Stimulated activated CD8-positive, alpha-beta memory T cell treated with anti-CD3 and anti-CD28 coated beads, Interleukin-7, amount 100 ng/mL, for 4 hours (primary cell): ENCODE results near the gene NOTUM.
A peak's percentile ranks its signal among the peaks of the same experiment; 100 is the strongest.
"Not testable (repeated sequence)": the region's sequence is repeated elsewhere in the genome, so short reads cannot be mapped to it uniquely, and the experiment has no call there.

Source experiments
- DNase-seq, 2 donors: peaks; one replicate each; pipeline ENCODE4 v3.0.0-alpha.2; 2020; ENCODE audit warnings: low read depth in 2 of 2

Gene NOTUM

DNA sequence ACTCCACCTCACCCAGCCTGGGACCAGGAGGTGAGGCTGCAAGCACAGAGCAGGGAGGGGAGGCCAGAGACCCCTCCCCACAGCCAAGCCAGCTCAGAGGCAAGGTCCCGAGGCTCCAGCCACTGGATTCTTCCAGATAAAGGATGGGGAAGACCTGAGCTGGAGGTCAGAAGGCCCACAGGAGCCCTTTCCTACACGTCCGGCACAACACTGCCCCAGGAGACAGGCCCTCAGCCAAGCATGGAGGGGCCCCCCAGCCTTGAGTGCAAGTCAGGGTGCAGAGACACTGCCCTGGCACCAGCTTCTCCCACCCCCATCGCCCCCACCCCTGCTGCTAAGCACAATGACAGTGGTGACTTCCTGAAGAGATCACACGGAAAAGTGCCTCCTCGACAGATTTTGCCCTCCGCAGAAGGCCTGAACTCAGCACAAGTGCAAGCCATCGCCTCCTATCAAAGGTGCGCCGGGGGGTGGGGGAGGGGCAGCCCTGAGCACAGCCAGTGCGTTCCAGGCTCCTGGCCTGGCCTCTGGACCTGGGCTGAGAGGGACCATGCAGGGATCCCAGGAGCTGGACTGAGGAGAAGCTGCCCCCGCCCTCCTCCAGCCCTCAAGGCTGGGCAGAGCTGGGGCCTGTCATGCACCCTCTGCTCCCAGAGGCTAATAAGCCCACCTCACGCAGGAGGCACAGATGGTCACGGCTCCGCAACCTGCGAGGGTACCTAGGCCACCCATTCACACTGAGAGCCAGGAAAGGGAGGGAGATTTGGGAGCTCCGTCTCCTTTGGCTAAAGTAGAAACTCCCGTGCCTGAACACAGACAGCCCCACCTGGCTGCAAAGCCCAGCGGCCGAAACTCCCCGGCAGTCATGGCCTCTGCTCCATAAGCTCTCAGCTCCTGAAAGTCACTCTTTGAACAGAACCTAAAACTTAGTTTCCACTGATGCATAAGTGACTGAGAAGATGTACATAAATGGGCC is 36.1 kb downstream of the NOTUM start:
- no peak for DNase-seq

DNA sequence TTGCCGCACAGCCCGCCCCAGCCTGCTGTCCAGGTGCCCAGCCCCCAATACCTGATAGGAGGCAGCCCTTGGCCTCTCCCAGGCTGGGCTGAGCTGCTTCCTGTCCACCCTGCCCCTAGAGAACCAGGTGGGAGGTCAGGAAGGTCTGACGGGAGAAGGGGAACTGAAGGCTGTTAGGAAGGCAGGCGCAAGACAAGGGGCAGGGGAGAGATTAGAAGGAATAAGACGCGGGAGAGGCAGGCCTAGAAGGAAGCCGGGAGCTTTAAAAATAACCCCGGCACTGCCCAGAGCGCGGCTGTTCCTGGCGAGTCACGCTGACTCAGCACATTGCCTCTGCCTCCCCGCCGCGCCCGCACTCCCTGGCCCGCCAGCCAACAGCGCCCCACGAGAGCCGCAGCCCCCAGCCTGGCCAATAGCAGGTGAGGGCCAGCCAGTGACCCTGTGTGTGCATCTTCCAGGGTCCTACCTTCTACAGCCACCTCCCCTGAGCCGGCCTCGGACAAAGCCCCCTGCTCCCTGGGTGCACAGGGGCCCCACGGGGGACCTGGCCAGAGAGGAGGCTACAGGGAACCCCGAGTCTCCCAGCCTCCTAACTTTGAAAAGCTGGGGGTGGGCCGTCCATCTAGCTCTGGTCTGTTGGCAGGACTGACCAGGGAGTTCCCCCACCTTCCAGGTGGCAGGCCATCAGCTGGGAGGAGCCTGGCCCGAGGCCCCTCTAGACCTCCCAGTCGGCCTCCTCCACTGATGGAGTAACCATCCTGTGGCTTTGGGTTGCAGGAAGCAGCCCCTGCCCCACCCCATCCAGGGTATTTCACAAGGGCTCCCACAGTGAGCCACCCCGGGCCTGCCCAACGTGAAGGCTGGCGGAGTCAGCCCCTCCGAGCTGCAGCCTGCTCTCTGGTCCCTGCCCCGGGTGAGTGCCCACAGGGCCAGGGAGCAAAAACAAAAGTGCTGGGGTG is 37.4 kb downstream of the NOTUM start:
- DNase-seq = no peak

DNA sequence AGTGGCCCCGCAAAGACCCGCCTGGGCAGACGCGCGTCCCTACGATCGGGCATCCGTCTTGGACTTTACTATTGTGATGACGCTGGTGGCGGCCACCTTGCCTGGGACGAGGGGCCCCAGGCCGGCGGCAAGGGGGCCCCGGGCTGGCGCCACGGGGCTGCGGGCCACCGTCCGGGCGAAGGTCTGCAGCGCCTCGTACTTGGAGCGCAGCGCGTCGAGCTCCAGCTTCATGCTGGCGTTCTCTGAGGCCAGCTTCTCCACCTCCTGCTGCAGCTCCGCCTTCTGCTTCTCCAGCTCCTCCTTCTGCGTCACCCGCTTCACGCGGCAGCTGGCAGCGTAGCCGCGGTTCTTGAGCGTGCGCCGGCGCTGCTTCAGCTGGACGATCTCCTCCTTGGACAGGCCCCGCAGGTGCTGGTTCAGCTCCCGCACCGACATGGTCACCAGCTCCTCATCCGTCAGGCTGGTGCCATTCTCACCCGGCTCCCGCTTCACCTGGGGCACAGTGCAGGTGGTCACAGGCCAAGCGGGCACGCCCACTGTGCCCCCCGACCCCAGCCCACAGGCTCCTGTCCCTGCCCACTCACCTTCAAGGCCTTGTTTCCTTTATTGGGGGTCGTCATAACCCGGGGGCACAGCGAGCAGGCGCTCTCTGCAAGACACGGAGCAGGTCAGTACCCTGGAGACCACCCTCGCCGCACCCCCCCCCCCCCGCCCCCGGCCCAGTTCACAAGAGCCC is 38.3 kb downstream of the NOTUM start:
- no peak for DNase-seq

DNA sequence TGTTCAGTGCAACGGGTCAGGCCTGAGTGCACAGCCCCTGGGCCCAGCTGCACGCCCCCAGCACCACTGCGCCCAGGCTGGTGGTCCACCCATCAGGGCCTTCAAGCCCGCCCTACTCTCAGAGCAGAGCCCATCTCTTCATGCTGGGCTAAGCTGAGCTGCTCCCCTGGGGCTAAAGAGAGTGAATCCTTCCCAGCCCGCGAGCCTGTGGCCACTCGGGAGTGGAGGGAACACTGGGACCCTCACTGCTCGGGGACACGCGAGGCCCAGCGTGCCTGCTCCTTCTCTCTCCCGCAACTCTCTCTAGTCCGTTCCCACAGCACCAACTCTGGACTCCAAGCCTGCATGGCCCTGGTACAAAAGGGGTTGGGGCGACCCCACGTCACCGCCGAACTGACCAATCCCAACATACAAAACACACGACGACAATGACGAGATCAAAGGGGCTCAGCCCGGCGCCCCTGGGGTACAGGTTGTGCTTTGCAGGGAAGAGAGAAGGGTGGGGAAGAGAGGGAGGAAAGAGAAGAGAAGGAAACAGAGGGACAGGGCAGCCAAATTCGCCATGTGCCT is 38.9 kb downstream of the NOTUM start:
- DNase-seq = no peak

DNA sequence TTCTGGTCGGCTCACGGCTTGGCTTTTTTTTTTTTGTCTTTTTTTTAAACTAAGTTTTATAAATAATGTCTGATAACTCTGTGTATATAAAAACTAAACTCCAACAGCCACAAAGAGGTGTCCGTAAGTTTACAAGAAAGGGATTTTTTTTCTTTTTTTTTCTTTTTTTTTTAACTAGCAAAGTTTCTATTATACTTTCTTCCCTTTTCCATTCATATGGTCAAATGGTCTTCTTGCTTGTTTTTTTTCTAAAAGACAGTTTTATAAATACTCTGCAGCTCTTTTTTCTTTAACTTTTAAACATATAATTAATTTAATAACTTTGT is 39.5 kb downstream of the NOTUM start:
- no peak for DNase-seq

DNA sequence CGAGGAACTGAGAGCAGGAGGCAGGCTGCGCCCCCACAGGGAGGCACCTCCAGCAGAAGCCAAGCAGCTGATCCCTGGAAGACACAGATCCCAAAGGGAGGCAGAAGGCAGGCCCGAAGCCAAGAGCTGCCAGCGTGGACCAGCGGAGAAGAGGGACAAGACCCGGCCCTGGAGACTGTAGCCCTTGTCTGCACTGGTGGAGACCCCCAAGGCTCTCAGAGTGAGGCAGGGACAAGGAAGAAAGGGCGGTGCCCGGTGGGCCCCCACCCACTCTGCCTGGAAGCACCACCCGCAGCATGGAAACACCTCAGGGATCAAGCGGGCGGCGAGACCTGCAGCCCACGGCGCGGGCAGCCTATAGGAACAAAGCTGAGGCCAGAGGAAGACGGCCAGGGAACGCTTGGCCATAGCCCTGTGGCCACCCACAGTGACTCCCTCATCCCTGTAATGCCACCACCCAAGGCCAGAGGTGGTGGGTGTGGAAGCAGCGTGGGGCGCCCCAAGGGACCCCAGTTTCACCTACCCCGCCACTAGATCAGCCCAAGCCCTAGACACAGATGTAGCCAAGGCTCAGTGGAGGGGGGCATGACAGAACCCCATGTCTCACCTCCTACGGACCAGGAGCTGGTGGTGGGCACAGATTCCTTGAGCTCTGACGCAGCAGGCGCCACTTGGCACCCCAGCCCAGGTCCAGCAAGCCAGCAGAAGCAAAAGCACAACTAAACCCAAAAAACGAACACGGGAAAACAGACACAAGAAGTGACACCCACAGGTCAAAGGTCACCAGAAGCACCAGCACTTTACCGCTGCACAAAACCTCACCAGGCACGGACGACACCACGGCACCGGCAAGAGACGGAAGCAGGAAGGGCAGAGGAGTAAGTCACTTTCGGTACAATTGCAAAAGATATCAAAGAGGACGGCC is 40.1 kb downstream of the NOTUM start:
- no peak for DNase-seq

DNA sequence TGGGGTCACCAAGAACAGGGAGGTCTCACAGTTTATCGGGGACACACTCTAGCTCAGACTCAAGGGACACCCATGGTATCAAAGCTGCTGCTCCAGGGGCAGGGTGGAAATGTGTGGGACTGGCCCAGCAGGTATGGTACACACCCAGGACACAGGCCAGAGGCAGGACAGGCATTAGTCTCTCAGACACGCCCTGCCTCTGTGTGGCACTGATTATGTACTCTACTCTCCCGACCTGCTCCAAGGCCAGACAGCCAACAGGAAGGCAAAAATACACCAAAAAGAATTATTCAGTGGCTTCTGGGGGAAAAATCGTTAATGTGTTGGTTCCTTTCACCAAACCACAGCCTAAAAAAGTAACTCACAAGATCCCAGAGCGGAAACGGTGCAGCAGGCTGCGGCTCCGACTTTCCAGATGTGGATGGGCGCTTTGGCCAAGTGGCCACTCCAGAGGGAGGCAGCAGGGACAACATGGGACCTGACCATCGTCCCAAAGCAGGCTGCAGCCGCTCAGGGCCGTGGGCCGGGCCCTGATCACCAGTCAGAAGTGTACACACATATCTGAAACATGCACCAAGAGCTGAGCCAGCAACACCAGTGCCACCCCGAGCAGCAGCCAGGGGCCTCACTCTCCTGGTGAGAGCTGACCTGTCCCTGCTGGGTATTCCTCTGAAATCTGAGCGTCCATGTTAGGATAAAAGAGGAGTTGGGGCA is 42.0 kb downstream of the NOTUM start:
- DNase-seq = no peak

DNA sequence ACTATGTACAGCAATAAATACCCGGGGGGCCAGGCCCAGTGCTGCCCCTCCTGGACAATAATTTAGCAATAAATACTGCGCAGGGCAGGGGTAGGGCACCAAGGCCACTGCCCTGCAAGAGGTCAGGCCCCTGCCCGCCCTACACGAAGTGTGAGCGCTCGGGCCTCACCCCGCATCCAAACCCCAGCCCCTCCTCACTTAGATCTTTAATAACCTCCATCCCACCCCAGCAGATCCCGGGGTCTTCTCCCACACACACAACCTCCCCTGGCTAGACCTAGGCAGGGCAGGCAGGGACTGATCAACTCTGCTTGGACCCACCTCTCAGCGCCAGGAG is 42.7 kb downstream of the NOTUM start:
- DNase-seq = not testable (repeated sequence)

DNA sequence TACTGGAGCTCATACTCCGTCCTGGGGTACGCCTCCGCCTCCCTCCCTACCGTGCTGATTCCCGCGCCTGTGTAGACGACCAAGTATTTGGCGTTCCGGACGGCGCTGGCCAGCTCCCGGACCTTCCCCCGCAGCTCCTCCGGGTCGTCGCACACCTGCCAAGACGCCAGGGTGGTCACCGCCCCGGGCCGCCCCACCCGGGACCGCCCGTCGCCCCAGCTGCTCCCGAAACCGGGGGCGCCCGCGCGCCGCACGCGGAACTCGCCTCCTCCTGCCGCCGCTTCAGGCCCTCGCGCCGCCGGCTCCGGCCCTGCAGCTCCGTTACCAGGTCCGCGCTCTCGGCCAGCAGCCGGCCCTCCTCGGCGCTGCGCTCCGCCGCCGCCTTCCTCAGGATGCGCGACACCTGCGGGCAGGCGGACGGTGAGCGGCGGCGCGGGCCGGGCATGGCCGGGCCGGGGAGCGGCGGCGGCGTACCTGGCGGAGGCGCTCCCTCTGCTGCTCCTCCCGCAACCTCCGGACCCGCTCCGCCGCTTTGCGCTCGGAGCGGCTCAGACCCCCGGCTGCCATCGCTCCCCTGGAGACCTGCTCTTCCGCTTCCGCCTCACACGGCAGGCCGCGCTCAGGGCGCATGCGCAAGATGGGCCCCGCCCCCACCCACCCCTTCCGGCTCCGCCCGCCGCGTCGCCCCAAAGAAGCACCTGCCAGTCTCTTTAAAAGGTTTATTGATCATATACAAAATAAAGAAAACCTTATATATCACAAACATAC is 43.2 kb downstream of the NOTUM start, which contains the start of gene SIRT7:
TSS of gene SIRT7 (minus strand) at position 612 of the 768 bp plus-strand sequence. CDS start at position 567, 45 bp downstream.
- DNase-seq = peak; percentile 51 to 76

DNA sequence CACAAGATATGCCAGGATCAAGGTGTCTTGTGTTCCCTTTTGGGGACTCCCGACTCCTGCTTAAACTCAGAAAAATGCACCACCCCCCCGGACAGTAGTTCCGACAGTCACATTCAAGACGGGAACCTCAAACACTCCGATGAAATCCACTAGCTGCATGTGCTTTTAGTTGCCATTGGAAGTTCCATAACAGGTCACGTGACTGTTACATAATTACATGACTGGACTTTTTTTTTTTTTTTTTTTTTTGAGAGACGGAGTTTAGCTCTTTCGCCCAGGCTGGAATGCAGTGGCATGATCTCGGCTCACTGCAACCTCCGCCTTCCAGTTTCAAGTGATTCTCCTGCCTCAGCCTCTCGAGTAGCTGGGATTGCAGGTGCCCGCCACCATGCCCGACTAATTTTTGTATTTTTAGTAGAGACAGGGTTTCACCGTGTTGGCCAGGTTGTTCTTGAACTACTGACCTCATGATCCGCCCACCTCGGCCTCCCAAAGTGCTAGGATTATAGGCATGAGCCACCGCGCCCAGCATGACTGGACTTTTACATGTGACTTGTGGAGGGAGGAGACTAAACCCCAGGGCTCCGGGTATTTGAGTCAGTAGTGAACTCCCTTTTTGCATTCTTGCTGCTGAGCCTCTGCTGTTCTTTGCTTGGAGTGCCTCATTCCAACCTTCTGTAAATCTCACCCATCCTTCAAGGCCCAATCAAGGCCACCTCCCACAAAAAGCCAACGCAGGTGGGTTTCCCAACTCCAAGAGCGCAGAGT is 44.6 kb downstream of the NOTUM start:
- no peak for DNase-seq

DNA sequence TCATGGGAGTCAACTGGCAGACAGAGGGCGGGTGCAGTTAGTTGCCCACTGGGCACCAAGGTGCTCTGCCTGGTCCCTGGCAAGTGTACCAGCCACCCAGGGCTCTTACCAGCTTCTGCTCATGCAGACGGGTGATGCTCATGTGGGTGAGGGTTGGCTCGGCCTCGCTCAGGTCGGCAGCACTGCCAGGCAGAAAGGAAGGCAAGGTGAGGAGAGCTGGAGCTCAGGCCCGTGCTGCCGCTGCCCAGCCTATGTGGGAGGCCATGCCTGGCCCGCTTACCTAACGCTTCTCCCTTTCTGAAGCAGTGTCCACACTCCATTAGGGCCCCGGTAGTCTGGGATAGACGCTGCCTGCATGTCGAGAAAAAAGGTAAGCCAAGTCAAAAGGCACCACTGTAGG is 45.7 kb downstream of the NOTUM start:
- no peak for DNase-seq

DNA sequence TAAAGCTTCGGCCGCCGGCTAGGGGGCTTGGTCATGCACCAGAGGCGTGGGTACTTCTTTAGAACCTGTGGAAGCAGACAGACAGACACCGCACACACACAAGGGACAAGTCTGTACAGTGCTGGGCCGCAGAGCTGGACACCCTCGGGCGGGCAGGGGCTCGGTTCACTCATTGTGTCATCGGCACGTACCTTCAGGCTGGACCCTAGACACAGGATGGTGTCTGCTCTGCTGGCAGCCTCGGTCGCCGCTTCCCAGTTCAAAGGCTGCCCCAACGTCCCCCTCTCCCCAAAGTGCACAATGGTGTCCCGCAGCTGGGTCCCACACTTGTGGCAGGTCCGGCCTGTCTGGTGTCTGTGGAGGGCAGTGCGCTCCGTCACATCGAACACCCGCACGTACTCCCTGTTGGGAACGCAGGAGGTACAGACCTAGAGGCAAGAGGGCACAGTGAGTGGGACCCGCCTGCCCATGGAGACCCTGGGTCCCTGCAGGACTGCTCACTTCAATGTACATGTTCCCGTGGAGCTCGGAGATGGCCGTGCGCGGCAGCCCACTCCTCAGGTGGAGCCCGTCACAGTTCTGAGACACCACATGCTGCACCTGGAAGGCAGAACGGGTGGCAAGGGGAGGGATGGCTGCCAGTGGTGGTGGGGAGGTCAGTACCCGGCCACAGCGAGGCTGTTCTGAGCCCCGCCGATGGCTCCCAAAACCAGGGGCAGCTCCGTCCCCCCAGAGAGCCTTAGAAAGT is 46.7 kb downstream of the NOTUM start:
- no peak for DNase-seq

DNA sequence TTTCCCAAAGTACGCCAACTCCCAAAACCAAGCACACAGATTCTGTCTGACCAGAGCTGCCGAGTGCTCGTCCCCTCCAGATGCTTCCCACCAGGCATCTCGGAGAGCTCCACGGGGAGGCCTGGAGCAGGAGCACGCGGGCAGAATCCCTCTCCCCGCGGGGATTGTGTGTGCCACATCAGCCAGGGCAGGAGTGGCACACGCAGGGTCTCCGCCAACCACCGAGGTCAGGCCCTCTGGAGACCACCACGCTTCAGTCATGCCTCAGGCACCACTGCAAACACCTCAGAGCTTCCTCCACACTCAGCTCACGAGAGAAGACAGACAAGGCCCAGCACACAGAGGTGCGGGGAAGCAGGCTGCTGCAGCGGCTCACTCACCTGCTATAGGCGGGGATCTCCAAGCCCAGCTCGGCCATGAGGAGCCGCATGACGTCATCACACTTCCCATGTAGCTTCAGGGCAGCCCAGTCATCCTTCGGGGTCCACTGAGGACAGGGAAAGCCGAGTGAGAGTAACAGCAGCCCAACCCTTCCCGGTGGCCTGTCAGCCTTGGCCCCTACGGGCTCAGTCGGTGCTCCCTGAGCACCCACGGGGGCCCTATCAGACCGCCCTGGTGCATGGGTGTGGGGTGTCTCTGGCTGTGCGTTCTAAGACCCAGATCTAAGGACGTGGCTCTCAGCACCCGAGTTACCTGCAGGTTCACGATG is 47.4 kb downstream of the NOTUM start:
- no peak for DNase-seq

DNA sequence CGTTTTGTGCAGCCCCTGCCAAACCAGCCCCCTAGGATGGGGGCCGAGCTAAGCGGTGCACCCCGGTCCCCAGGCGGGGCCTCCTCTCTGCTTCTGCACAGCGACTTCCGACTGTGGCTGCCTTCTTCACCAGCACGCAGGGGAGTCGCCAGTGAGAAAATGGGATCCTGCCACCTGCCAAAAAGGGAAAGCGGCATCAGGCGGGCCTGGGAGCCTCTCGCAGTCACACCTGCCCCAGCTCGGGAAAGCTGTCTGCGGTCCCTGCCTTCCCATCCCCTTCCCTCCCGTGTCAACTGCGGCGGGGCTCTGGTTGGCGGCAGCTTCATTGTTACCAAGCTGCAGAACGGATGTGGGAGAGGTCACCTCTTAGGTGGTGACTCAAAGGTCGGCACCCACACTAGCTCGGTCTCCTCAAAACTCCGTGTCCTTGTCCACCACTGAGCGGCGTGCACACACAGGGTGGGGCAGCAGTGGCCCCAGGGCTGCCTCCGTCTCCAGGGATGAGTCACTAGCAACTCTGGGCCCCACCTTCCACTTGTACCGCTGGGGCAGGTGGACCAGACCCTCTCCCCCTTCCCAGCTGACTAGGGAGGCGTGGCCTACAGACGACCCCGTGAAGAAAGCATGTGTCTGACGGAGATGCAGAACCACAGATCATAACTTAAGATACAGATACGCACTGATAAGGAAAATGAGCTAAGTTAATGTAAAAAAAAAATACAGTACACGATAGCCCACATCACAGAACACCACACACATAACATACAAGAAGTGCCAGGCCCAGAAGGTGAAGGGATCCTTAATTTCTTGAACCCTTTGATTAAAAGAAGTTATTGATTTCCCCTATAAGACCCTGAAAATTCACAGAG is 48.3 kb downstream of the NOTUM start:
- no peak for DNase-seq

DNA sequence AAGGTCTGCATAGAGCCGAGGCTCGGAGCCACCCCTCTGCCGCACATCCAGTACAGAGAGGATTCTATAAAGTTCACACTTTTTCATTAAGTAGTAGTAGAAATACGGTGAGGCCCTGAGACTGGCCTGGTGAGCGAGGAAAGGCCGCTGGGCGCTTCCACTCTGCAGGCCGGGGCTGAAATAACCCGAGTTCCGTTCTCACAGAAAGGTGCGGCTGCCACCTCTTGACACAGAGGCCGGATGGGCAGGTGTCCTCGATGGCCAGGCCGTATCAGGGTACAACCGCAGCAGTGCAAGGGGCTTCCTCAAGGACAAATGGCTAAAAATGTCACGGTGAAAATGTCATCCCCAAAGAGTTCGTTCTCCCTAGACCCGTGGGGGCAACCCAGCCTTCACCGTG is 49.0 kb downstream of the NOTUM start:
- DNase-seq = no peak
